PFSK-1 (cell line): ENCODE measurements around the gene GSK3A.

Source experiments
- POLR2AphosphoS5 ChIP-seq: IDR thresholded peaks from 2 replicates; pipeline ENCODE4 v1.6.1; 2012; ENCODE audit warnings: low read depth, mild to moderate bottlenecking, control low read depth, low read length, moderate library complexity
- TAF1 ChIP-seq: IDR thresholded peaks from 2 replicates; pipeline ENCODE4 v1.6.1; 2012; ENCODE audit warnings: low read length, control low read depth, borderline replicate concordance; ENCODE audit not compliant: insufficient read depth

- TF ChIP-seq POLR2AphosphoS5 (peak; percentile 99), TAF1 (peak; percentile 96; the same call in 1 of the 2 replicates)
Observed at GRCh38 chr19:42242512-42243409, at the start of gene GSK3A.
